Activated T-cell treated with anti-CD3 and anti-CD28 coated beads, Interleukin-2, amount 50 U/mL, for 24 hours (primary cell): ENCODE data around the gene STEEP1.
A peak's percentile ranks its signal among the peaks of the same experiment; 100 is the strongest.

Experiments used
- DNase-seq: peaks from one replicate; pipeline ENCODE4 v3.0.0-alpha.2; 2020
- H3K27ac Mint-ChIP-seq: 2 replicates; pipeline ENCODE4 v1.8.0; 2020; ENCODE audit warnings: mild to moderate bottlenecking, mixed read lengths
- H3K27me3 Mint-ChIP-seq: 2 replicates; pipeline ENCODE4 v1.8.0; 2020; ENCODE audit warnings: mixed read lengths
- H3K36me3 Mint-ChIP-seq: 2 replicates; pipeline ENCODE4 v1.8.0; 2020; ENCODE audit warnings: low read depth, mixed read lengths
- H3K4me1 Mint-ChIP-seq: 2 replicates; pipeline ENCODE4 v1.8.0; 2020; ENCODE audit warnings: low read depth, mixed read lengths
- H3K4me3 Mint-ChIP-seq: 2 replicates; pipeline ENCODE4 v1.8.0; 2020; ENCODE audit warnings: mild to moderate bottlenecking, moderate library complexity, mixed read lengths
- H3K9me3 Mint-ChIP-seq: 2 replicates; pipeline ENCODE4 v1.8.0; 2020; ENCODE audit warnings: mixed read lengths

Gene STEEP1

GRCh38 chrX:119565107-119565663 lies at the start of gene STEEP1:
Gene STEEP1, minus strand, starts transcription at chrX:119565409. Its CDS starts 54 bp downstream, at chrX:119565355.
- H3K27me3 Mint-ChIP-seq, result peaks cover 6% of the 10 kb centered on the region
- H3K4me3 Mint-ChIP-seq, result peak within 1 kb of the TSS; percentile 95
- H3K27ac Mint-ChIP-seq, result peak within 1 kb of the TSS; percentile 94
- peaks cover 13% of the 10 kb centered on the region for H3K36me3 Mint-ChIP-seq
- peak; percentile 86 for DNase-seq
- no peaks in the 10 kb centered on the region for H3K9me3 Mint-ChIP-seq
- H3K4me1 Mint-ChIP-seq, result peaks cover 16% of the 10 kb centered on the region

DNA sequence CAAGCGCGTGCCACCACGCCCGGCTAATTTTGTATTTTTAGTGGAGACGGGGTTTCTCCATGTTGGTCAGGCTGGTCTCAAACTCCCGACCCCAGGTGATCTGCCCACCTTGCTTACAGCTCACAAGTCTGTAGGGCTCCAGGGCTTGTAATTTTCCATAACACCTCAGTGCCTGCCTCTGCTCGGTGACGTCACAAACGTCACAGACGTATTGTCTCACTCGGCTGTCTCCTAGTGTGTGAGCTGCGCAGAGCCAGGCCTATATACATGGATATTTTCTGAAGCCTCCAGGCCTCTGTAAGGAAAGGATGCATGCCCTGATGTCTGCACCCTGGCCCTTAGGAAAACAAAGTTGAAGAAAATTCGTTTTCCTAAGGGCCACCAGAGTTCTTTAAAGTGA lies 49.6 kb upstream of the STEEP1 start:
- Mint-ChIP-seq H3K9me3 (no peaks in the 10 kb centered on the region), H3K27ac (no peak overlapping the region), H3K4me3 (no peak overlapping the region), H3K4me1 (peaks cover 4% of the 10 kb centered on the region), H3K27me3 (no peaks in the 10 kb centered on the region), H3K36me3 (peaks cover 35% of the 10 kb centered on the region)
- DNase-seq, result no peak

DNA sequence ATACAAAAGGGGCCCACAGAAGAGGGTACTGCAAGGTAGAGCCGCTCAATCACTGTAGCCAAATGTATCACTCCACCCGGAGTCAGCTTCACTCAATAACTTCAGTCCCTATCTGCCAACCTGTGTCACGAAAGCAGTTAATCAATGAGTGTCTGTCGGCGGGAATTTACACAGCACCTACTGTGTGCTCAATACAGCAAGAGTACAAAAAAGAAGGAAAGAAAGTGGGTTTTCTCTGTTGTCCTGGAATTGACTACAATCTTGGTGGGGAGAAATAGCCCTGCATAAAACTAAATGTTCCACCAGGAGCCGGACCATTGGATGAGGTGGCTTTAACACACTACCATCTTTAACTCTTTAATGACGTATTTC lies 41.8 kb upstream of the STEEP1 start:
- H3K27me3 Mint-ChIP-seq, result peaks cover 11% of the 10 kb centered on the region
- peaks cover 44% of the 10 kb centered on the region for H3K4me1 Mint-ChIP-seq
- H3K9me3 Mint-ChIP-seq, result no peaks in the 10 kb centered on the region
- H3K36me3 Mint-ChIP-seq, result peaks cover 42% of the 10 kb centered on the region
- H3K27ac Mint-ChIP-seq, result peak overlapping the region; percentile 97
- no peak for DNase-seq
- H3K4me3 Mint-ChIP-seq, result peak overlapping the region; percentile 91

- peaks cover 11% of the 10 kb centered on the region for H3K27me3 Mint-ChIP-seq
- peak; percentile 88 for DNase-seq
- peak within 1 kb of the TSS; percentile 97 for H3K27ac Mint-ChIP-seq
- H3K4me1 Mint-ChIP-seq, result peaks cover 48% of the 10 kb centered on the region
- H3K9me3 Mint-ChIP-seq, result no peaks in the 10 kb centered on the region
- peak within 1 kb of the TSS; percentile 91 for H3K4me3 Mint-ChIP-seq
- peaks cover 45% of the 10 kb centered on the region for H3K36me3 Mint-ChIP-seq
These were observed 41.2 kb upstream of the STEEP1 start, which contains the start of gene NKRF for GRCh38 chrX:119606280-119607017. Gene NKRF, minus strand, starts transcription at chrX:119606424.

GRCh38 chrX:119605464-119606279 lies 40.5 kb upstream of the STEEP1 start:
- peaks cover 11% of the 10 kb centered on the region for H3K27me3 Mint-ChIP-seq

DNA sequence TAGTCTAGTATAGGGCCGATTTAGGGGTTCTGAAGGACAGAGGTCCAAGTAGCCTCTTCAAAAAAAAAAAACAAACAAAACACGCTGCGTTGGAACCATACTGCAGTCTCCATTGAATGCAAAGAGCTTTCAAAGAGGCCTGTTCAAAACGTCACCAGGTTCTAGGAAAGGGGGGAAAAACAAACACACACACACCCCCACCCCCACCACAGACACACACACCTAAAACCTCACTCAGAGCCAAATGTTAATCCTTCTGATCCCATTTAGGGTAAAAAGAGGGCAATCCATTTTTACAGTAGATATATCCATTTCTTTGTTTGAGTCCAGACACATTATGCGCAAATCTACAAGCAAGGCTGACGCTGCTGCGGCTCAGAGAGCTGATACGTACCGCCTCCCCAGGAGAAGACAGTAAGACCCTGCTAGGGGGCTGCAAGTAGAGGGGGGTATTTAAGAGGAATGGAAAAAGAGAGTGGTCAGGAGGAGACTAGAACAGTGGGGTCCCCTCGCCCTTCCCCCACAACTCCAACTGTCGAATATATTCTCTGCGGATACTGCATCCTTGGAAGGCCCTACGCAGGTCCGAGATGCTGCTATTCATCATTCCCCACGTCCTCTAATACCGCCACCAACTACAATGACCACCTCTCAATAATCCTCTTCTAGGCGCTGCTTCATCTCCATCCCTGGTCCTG lies 39.7 kb upstream of the STEEP1 start:
- H3K4me3 Mint-ChIP-seq, result peak overlapping the region; percentile 91
- no peaks in the 10 kb centered on the region for H3K9me3 Mint-ChIP-seq
- peaks cover 55% of the 10 kb centered on the region for H3K36me3 Mint-ChIP-seq
- peaks cover 47% of the 10 kb centered on the region for H3K4me1 Mint-ChIP-seq
- peak overlapping the region; percentile 90 for H3K27ac Mint-ChIP-seq
- no peak for DNase-seq
- peaks cover 11% of the 10 kb centered on the region for H3K27me3 Mint-ChIP-seq

More at GRCh38 chrX:119605464-119606279, 40.5 kb upstream of the STEEP1 start:
- Mint-ChIP-seq H3K9me3 (no peaks in the 10 kb centered on the region), H3K4me1 (peaks cover 48% of the 10 kb centered on the region), H3K27ac (peak overlapping the region; percentile 97), H3K4me3 (peak overlapping the region; percentile 91), H3K36me3 (peaks cover 49% of the 10 kb centered on the region)
- DNase-seq, result no peak

DNA sequence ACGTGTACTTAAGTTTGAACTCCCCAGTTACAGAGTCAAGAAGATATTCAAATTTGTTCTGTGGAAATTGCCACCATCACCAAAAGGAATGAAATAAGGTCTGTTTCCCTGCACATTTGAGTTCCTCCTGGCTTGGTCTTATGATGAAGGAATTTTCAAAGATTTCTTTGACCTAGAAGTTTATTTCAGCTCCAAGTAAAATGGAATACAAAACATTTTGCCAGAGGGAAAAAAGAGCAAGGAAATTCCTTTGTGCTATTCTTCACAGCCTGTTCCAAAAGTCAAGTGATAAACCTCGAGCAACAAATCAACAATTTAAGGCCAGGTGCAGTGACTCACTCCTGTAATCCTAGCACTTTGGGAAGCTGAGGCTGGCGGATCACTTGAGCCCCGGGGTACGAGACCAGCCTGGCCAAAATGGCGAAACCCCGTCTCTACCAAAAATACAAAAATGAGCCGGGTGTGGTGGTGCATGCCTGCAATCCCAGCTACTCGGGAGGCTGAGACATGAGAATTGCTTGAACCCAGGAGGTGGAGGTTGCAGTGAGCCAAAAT lies 37.6 kb upstream of the STEEP1 start:
- Mint-ChIP-seq H3K27ac (no peak overlapping the region), H3K36me3 (peaks cover 62% of the 10 kb centered on the region), H3K27me3 (peaks cover 6% of the 10 kb centered on the region), H3K4me1 (peaks cover 50% of the 10 kb centered on the region), H3K9me3 (no peaks in the 10 kb centered on the region), H3K4me3 (no peak overlapping the region)
- DNase-seq, result no peak

GRCh38 chrX:119589810-119590209 lies 24.6 kb upstream of the STEEP1 start:
- H3K27ac Mint-ChIP-seq, result no peak overlapping the region
- no peaks in the 10 kb centered on the region for H3K9me3 Mint-ChIP-seq
- H3K36me3 Mint-ChIP-seq, result peaks cover 89% of the 10 kb centered on the region
- peaks cover 5% of the 10 kb centered on the region for H3K4me1 Mint-ChIP-seq
- no peak for DNase-seq
- no peak overlapping the region for H3K4me3 Mint-ChIP-seq
- no peaks in the 10 kb centered on the region for H3K27me3 Mint-ChIP-seq

DNA sequence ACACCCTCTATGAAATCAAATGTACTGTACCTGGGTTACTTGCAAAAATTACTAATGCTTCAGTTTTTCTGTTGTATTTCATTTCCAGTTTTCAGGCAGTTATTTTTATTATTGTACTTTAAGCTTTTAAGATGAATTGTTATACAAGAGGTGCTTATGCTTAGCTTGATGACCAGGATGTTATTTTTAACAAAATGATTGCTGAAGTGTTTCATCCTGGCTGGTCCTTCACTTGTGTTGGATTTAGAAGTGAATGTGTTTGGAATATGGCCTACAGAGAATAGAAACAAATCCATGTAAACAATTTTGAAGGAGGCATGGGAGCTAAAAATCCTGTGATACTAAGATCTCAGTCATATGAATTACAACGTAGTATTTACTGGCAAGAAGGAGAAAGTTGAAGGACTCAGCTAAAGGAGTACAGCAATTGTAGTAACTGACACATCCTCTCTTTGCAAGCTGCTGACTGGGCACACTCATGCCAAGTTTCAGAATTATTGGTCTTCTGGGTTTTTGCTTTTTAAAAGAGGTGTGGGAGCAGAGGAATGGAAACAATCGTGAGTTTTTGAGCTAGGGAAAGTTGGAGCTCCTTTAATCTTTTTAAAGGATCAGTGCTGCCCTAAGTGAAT lies 18.3 kb upstream of the STEEP1 start:
- Mint-ChIP-seq H3K4me3 (no peak overlapping the region), H3K27ac (peak overlapping the region; percentile 23), H3K27me3 (peaks cover 2% of the 10 kb centered on the region), H3K9me3 (no peaks in the 10 kb centered on the region), H3K4me1 (peaks cover 20% of the 10 kb centered on the region), H3K36me3 (peaks cover 51% of the 10 kb centered on the region)
- DNase-seq, result no peak

- Mint-ChIP-seq H3K36me3 (peaks cover 42% of the 10 kb centered on the region), H3K9me3 (no peaks in the 10 kb centered on the region), H3K4me3 (no peak overlapping the region), H3K27ac (no peak overlapping the region), H3K27me3 (peaks cover 12% of the 10 kb centered on the region), H3K4me1 (peaks cover 36% of the 10 kb centered on the region)
- DNase-seq, result no peak
These were observed 14.2 kb upstream of the STEEP1 start for GRCh38 chrX:119579414-119579813.

- Mint-ChIP-seq H3K27me3 (peaks cover 23% of the 10 kb centered on the region), H3K27ac (peak within 1 kb of the TSS; percentile 89), H3K4me1 (peaks cover 33% of the 10 kb centered on the region), H3K4me3 (peak within 1 kb of the TSS; percentile 86), H3K9me3 (no peaks in the 10 kb centered on the region), H3K36me3 (peaks cover 25% of the 10 kb centered on the region)
- peak; percentile 90 for DNase-seq
These were observed 9.4 kb upstream of the STEEP1 start, which contains the start of gene UBE2A for GRCh38 chrX:119574394-119575266. Gene UBE2A, plus strand, starts transcription at chrX:119574563. Its CDS starts 149 bp downstream, at chrX:119574712.

DNA sequence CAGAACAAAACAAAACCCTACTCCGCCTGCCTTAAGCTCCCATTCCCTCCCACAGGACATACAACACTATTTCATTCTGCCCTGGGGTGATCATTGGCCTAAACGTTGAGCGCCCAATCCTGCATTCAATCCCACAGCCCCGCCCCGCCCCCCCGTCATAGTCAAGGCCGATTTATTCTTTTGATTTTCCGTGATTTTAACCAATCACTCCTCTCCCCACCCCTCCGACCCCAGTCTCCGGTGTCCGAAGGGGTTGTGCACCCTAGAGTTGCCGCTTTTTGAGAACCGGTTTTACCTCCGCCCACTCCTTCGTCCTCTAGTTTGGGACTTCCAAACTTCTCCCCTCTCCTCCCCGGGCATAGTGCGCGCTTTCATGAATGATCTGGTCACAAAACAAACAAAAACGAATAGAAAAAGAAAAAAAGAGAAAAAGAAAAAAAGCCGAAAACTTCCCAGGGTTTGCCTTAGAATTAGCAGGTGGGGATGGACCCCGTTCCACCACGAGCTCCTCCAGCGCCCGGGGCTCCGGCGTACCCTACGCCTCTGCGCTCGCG lies 8.7 kb upstream of the STEEP1 start:
- no peak for DNase-seq
- Mint-ChIP-seq H3K4me3 (peak overlapping the region; percentile 86), H3K27ac (peak overlapping the region; percentile 88), H3K27me3 (peaks cover 25% of the 10 kb centered on the region), H3K36me3 (peaks cover 25% of the 10 kb centered on the region), H3K4me1 (peaks cover 28% of the 10 kb centered on the region), H3K9me3 (no peaks in the 10 kb centered on the region)
